HUES6 (cell line): ENCODE measurements around the gene GYG1.

ENCODE experiments used
- H3K27ac ChIP-seq: 2 replicates; pipeline ENCODE4 v1.7.0; 2013; ENCODE audit warnings: low read depth, mild to moderate bottlenecking, low read length, inconsistent platforms
- H3K27me3 ChIP-seq: 2 replicates; pipeline ENCODE4 v1.6.1; 2013; ENCODE audit warnings: low read length; ENCODE audit not compliant: control insufficient read depth, insufficient read depth
- H3K36me3 ChIP-seq: 2 replicates; pipeline ENCODE4 v1.6.1; 2013; ENCODE audit warnings: low read length; ENCODE audit not compliant: control insufficient read depth, insufficient read depth
- H3K4me1 ChIP-seq: 2 replicates; pipeline ENCODE4 v1.6.1; 2013; ENCODE audit warnings: low read length; ENCODE audit not compliant: control insufficient read depth, insufficient read depth
- H3K4me3 ChIP-seq: 2 replicates; pipeline ENCODE4 v1.5.1; 2013; ENCODE audit warnings: low read depth, low read length
- H3K9ac ChIP-seq: one replicate; pipeline ENCODE4 v1.6.1; 2013; ENCODE audit warnings: mild to moderate bottlenecking, low read length
- H3K9me3 ChIP-seq: 2 replicates; pipeline ENCODE4 v1.6.1; 2013; ENCODE audit warnings: low read depth, low read length; ENCODE audit not compliant: control insufficient read depth, insufficient read depth

The GYG1 gene

DNA sequence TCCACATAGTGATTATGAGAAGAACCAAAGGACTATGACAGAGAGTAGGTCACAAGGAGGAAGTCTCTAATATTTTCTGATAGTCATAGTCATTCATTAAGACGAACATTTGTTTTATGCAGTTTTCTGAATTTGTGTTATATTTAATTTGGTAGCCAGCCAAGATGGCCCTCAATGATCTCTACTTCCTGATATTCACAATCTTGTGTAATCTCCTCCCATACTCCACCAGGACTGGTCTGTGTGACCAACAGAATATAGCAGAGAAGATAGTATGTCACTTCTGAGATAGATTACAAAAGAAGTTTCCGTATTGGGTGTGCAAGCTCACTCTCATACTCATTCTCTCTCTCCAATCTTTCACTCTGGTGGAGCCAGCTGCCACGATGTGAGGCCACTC lies 64.2 kb downstream of the GYG1 start:
- no peaks in the 10 kb centered on the region for H3K4me1 ChIP-seq
- peaks cover 74% of the 10 kb centered on the region for H3K36me3 ChIP-seq
- H3K4me3 ChIP-seq: no peak overlapping the region
- H3K9me3 ChIP-seq: no peaks in the 10 kb centered on the region
- H3K27me3 ChIP-seq: no peaks in the 10 kb centered on the region
- H3K27ac ChIP-seq: no peak overlapping the region
- H3K9ac ChIP-seq: no peak overlapping the region

DNA sequence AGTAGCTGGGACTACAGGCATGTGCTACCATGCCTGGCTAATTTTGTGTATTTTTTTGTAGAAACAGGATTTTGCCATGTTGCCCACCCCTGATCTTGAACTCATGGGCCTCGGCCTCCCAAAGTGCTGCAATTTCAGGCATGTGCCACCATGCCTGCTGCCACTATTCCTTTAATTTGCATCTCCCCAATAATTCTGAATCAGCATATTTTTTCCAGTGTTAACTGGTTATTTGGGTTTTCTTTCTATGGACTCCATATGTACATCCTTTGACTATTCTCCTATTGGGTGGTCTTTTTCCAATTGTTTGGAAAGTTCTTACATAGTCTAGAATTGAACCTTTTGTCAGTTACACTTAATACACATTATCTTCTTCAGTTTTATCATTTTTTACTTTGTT lies 66.9 kb downstream of the GYG1 start:
- no peaks in the 10 kb centered on the region for H3K27me3 ChIP-seq
- H3K27ac ChIP-seq: no peak overlapping the region
- H3K9me3 ChIP-seq: no peaks in the 10 kb centered on the region
- no peaks in the 10 kb centered on the region for H3K4me1 ChIP-seq
- peaks cover 84% of the 10 kb centered on the region for H3K36me3 ChIP-seq
- no peak overlapping the region for H3K9ac ChIP-seq
- no peak overlapping the region for H3K4me3 ChIP-seq

DNA sequence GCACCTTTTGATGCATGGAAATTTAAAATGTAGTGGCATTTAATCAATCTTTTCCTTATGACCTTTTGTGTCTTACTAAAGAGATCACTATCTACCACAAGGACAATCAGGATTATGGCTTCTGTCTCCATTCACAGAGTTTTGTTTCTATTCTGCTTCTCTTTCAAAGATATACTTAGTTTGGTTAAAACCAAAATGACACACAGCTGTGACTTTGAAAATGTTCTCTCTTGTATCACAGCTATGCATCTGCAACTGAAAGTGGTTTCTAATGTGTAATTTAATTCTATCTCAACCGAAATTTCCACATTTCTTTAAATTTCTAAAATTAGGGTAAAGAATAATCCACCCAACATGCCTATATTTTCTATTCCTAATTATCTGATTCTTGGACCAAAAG lies 67.3 kb downstream of the GYG1 start:
- H3K4me1 ChIP-seq: no peaks in the 10 kb centered on the region
- peaks cover 84% of the 10 kb centered on the region for H3K36me3 ChIP-seq
- no peak overlapping the region for H3K9ac ChIP-seq
- no peak overlapping the region for H3K4me3 ChIP-seq
- H3K27me3 ChIP-seq: no peaks in the 10 kb centered on the region
- H3K9me3 ChIP-seq: no peaks in the 10 kb centered on the region
- no peak overlapping the region for H3K27ac ChIP-seq

DNA sequence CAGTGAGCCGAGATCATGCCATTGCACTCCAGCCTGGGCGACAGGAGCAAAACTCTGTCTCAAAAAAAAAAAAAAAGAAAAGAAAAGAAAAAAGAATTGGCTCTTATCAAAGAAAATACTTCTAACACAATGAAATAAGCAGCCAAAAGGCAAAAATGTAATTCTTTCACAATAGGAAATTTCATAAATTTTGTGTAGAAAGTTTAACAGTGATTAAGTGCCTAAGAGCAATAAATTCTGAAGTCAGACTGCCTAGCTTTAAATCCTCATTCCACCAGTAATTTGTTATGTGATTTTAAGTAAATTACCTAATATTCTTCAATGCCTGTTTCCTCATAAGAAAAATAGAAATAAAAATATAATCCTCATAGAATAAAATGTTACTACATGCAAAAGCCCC lies 70.4 kb downstream of the GYG1 start:
- Histone ChIP-seq H3K27me3 (no peaks in the 10 kb centered on the region), H3K36me3 (peaks cover 73% of the 10 kb centered on the region), H3K27ac (no peak overlapping the region), H3K9ac (no peak overlapping the region), H3K4me1 (no peaks in the 10 kb centered on the region), H3K4me3 (no peak overlapping the region), H3K9me3 (no peaks in the 10 kb centered on the region)

DNA sequence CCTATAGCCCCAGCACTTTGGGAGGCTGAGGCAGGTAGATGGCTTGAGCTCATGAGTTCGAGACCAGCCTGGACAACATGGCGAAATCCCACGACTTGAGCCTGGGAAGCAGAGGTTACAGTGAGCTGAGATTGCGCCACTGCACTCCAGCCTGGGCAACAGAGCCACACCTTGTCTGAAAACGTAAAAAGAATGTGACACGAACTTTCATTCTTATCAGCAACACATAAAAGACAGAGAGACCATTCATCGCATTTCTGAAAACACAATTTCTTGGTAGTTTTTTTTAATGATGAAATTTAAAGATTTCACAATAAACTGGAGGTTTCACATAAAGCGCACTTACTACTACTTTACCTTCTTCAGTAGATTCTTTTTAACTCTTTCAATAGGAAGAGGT lies 76.5 kb downstream of the GYG1 start:
- no peak overlapping the region for H3K4me3 ChIP-seq
- H3K27me3 ChIP-seq: no peaks in the 10 kb centered on the region
- no peak overlapping the region for H3K9ac ChIP-seq
- H3K36me3 ChIP-seq: peaks cover 84% of the 10 kb centered on the region
- no peak overlapping the region for H3K27ac ChIP-seq
- no peaks in the 10 kb centered on the region for H3K9me3 ChIP-seq
- H3K4me1 ChIP-seq: no peaks in the 10 kb centered on the region
